GM12892 (cell line): ENCODE results near the gene SGSM1.
"Not testable (repeated sequence)": the region's sequence is repeated elsewhere in the genome, so short reads cannot be mapped to it uniquely, and the experiment has no call there.

ENCODE experiments used
- DNase-seq: peaks from one replicate; pipeline ENCODE4 v3.0.0; 2011; ENCODE audit not compliant: insufficient read length
- FAIRE-seq: peaks from 2 replicates; lab custom pipeline; 2011; peaks lifted over from hg19 to GRCh38; lab: Jason Lieb, UNC
- POLR2A ChIP-seq: IDR thresholded peaks from 2 replicates; pipeline ENCODE4 v1.6.1; 2011; ENCODE audit warnings: low read depth, low read length, control low read depth
- POLR2AphosphoS5 ChIP-seq: IDR thresholded peaks from 2 replicates; pipeline ENCODE4 v1.6.1; 2011; ENCODE audit warnings: low read depth, low read length, control low read depth
- TAF1 ChIP-seq: IDR thresholded peaks from 2 replicates; pipeline ENCODE4 v1.6.1; 2011; ENCODE audit warnings: low read depth, mild to moderate bottlenecking, control low read depth, low read length, borderline replicate concordance

Gene SGSM1

DNA sequence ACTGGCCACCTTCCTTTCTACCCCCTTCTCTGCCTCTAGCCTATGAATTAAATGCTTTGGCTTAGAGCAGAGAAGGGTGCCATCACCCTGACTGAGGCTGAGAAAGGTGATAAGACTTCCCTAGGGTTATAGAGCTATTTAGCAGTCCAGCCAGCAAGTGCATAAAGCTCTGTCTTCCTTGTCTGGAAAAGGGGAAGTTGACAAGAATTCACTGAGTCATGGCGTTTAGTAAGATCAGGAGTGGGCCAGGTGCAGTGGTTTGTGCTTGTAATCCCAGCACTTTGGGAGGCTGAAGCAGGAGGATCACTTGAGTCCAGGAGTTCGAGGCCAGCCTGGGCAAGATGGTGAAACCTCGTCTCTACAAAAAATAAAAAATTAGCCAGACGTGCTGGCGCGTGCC lies 77.4 kb downstream of the SGSM1 start:
- TF ChIP-seq POLR2AphosphoS5 (no peak), TAF1 (no peak), POLR2A (no peak)
- FAIRE-seq, result no peak
- no peak for DNase-seq

DNA sequence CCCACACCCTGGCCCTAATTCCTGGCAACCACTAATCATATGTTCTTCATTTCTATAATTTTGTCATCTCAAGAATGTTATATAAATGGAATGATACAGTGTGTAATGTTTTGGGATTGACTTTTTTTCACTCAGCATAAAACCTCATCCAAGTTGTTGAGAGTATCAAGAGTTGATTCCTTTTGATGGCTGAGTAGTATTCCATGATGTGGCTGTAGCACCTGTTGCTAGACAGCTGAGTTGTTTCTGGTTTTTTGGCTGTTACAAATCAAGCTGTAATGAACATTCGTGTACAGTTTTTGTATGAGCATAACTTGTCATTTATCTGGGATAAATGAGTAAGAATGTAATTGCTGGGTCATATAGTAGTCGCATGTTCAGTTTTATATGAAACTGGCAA lies 81.2 kb downstream of the SGSM1 start:
- FAIRE-seq (no peak), DNase-seq (no peak)
- TF ChIP-seq POLR2A, result no peak
- TF ChIP-seq POLR2AphosphoS5, result no peak
- TF ChIP-seq TAF1, result no peak

DNA sequence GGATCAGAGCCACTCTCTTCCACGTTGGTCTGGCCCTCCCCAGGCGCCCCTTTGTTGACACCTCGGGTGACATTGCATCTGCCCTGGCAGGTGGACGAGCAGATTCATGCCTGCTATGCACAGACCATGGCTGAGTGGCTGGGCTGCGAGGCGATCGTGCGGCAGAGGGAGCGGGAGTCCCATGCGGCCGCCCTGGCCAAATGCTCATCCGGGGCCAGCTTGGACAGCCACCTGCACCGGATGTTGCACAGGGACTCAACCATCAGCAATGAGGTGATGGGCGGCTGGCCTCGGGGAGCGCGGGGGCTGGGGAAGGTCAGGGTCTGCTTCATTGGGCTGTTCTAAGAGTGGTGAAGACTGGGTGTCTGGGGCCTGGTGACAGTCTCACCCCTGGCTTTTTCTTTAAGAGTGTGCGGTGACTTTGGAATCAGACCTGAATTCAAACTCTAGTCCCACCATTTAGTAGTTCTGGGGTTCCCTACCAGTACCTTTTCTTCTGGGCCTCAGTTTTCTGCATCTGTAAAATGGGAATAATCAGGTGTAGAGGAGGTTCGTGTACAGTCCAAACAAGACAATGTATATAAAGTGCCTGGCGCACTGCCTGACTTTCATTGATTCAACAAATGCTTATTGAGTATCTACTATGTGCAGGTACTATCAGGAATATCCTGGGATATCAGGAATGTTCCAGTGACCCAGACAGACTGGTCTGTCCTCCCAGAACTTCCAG lies 87.5 kb downstream of the SGSM1 start:
- DNase-seq, result no peak
- FAIRE-seq, result no peak
- no peak for TF ChIP-seq TAF1
- TF ChIP-seq POLR2A, result no peak
- no peak for TF ChIP-seq POLR2AphosphoS5

DNA sequence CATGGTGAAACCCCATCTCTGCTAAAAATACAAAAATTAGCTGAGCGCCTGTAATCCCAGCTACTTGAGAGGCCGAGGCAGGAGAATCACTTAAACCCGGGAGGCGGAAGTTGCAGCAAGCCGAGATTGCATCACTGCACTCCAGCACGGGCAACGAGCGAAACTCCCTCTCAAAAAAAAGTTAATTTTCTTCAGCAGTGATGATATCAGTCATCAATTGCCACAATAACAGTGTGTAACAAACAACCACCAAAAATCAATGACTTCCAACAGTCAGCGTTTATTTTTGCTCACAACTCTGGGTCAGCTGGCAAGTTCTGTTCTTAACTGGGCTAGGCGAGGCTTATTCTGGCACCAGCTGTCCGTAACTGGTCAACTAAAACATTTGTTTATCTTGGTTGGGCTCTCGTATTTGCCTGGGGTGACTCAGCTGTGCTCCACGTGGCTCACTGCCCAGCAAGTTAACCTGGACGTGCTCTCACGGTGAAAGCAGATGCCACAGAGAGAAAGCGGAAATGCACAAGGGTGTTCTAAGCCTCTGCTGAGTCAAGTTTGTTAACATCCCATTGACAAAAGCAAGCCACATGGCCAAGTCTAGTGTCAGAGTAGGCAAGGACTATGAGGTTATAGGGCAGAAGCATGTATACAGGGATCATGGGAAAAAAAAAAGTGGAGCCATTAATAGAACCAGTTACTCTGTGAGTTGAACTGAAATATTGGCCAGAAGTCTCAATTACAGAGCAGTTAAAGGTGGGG lies 88.4 kb downstream of the SGSM1 start:
- no peak for FAIRE-seq
- no peak for DNase-seq
- TF ChIP-seq POLR2A (no peak), POLR2AphosphoS5 (no peak), TAF1 (no peak)

DNA sequence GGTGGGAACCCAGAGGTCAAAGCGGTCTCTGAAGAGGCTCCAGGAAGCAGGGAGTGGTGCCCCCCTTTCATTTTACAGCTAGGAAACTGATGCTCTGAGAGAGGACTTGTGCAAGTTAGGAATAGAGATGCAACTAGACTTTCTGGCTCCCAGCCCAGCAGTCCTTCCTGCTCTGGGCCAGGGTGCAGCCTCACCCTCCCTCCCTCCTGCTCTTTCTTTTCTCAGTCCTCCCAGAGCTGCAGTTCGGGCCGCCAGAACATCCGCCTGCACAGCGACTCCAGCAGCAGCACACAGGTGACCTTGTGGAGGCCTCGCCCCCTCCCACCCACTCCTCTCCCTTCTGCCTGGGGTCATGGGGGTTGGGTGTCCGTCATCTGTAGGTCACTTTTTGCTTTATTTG lies 89.0 kb downstream of the SGSM1 start:
- no peak for FAIRE-seq
- no peak for TF ChIP-seq POLR2A
- DNase-seq, result no peak

DNA sequence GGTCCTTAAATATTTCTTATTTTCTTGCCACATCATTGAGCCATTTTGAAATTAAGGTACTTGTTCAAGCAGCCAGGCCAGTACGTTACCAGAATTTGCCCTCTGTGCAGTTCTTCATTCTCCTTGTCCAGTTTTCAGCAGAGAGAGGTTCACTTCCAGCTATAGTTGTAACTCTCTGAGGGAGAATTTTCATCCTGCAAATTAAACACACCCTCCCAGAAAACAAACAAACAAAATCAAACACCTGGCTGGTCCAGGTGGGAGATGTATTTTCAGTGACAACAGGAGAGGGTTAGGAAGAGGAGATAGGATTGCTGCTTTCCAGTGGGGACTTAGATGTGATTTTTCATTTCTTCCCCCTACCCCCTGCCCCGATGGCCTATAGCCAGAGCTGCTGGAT lies 95.4 kb downstream of the SGSM1 start:
- TF ChIP-seq POLR2AphosphoS5 (no peak), POLR2A (no peak), TAF1 (no peak)
- FAIRE-seq, result no peak
- DNase-seq, result no peak

DNA sequence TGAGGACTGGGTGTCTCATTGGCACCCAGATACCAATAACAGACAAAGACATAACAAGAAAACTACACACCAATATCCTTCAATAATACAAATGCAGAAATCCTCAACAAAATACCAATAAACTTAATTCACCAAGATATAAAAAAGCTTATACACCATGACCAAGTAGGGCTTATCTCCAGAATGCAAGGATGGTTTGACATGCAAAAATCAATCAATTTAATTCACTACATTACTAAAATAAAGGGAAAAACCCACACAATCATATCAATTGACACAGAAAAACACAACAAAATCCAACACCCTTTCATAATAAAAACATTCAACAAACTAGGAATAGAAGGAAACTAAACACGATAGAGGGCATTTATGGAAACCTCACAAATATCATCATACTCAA lies 99.9 kb downstream of the SGSM1 start:
- TF ChIP-seq TAF1 (no peak), POLR2A (no peak), POLR2AphosphoS5 (no peak)
- no peak for FAIRE-seq
- no peak for DNase-seq

DNA sequence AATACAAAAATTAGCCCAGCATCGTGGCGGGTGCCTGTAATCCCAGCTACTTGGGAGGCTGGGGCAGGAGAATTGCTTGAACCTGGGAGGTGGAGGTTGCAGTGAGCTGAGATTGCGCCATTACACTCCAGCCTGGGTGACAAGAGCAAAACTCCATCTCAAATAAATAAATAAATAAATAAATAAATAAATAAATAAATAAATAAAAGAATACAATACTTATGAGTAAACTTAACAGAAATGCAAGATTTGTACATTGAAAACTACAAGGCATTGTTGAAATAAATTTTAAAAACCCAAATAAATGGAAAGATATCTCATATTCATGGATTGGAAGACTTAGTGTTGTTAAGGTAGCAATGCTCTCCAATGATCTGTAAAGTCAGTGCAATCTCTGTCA lies 101.1 kb downstream of the SGSM1 start:
- DNase-seq, FAIRE-seq: not testable (repeated sequence)

DNA sequence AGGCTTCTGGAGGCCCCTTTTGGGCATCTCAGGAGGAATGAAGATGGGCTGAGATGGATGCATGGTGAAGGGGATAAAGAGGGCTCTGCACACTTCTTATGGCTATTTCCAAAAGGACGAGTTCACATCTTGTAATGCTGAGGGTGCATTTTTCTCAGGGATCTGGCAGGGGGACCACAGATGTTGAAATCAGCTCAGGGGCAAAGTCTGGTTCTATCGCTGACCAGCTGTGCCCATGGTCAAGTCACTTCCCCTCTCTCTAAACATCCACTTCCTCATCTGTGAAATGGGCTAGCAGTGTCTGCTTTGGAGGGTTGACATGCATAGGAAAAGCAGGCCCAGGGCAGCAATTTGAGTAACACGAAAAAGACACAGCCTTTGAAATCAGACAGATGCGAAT lies 114.0 kb downstream of the SGSM1 start:
- DNase-seq (no peak), FAIRE-seq (no peak)
- TF ChIP-seq POLR2AphosphoS5 (no peak), POLR2A (no peak), TAF1 (no peak)

DNA sequence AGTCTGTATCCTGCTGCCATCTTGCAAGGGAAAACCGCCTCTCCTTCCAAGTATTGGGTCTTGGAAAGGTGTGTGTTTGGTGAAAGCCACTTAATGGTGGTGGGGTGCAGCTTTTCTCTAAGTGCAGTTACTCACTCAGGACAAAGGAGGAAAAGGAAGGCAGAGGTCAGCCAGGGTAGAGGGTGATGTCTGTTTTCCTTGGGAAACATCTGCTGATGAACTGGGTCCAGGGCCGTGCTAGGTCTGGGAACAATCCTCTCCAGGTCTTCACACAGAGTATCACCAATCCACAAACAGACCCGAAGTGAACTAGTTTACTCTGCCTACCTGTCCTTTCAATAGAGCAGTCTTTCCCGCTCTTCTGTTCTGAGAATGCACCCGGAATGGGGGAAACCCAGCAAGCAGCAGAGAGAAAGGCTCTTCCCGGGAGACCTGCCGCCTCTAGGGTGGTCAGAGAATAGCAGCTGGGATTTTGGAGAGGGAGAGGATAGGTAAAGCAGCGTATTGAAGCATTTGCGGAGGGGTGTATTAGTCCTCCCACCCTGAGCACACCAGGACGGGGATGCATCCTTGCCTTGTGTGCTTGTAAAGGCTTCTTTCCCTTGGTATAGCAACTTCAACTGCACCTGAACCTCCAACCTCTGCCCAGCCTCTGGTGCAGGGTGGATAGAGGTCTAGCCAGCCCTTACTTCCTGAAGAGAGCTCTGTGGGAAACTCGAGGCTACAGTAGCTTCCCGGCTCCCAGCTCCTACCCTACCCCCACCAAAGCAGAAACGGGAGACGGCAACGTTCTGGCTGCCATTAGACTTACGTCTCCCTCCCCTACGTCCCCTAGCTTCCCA lies 119.8 kb downstream of the SGSM1 start:
- FAIRE-seq (no peak), DNase-seq (no peak)

DNA sequence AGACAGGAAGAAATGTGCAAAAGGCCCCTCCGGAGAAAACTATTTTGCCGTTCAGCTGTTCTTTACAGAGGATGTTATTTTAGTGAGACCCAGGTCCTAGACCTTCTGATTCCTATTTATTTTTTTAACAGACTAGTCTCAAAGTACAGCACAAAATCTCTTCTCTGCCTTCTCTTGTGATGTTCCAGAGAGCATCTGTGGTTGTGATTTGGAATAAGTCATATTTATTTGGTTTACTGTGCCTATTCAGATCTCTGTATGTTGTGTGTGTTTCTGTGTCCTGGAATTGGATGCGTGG lies 120.4 kb downstream of the SGSM1 start:
- TF ChIP-seq POLR2AphosphoS5, result no peak
- no peak for TF ChIP-seq TAF1
- TF ChIP-seq POLR2A, result no peak
- DNase-seq (no peak), FAIRE-seq (no peak)

More for the DNA sequence above, 119.8 kb downstream of the SGSM1 start:
- no peak for TF ChIP-seq TAF1
- TF ChIP-seq POLR2AphosphoS5, result no peak
- no peak for TF ChIP-seq POLR2A
